NCI-H2107 (cell line): ENCODE measurements around the gene ACOT9.
"Not testable (repeated sequence)": the region's sequence is repeated elsewhere in the genome, so short reads cannot be mapped to it uniquely, and the experiment has no call there.

Source experiments
- DNase-seq: peaks from one replicate; lab custom pipeline; 2025; lab: John Stamatoyannopoulos, UW

The ACOT9 gene

DNA sequence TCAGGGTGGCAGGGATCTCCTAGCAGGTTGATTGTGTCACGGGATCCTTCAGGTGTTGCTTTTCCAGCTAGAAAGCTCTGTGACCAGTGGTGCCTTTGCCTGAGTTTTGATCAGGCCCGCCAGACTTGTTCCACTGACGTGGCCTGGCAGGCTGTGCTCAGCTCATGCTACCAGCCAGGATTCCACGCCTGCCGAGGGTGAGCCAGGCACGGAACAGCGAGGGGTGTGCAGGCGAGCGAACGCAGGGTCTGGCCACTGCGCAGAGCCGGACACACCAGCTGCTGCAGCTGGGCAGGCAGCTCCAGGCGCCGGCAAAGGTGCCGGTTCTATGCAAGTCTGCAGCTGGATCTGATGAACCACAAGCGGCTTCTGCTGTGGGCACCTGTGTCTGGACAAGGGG lies 22.8 kb upstream of the ACOT9 start:
- no peak for DNase-seq

DNA sequence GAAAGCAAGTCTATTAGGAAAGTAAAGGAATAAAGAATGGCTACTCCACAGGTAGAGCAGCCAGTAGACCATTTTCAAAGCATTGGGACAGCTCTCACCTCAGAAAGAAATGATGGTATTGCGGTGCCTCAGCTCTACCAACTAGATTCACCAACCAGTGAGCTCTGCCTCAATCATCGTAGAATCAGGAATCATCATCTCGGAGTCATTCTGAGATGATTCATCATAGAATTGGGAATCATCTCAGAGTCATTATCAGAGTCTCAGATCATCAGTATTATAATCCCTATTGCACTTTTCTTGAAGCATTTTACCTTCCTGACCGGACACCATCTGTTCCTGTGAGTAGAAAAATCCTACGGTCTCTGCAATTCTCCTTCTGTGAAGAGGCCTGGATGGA lies 22.4 kb upstream of the ACOT9 start:
- DNase-seq, result no peak

DNA sequence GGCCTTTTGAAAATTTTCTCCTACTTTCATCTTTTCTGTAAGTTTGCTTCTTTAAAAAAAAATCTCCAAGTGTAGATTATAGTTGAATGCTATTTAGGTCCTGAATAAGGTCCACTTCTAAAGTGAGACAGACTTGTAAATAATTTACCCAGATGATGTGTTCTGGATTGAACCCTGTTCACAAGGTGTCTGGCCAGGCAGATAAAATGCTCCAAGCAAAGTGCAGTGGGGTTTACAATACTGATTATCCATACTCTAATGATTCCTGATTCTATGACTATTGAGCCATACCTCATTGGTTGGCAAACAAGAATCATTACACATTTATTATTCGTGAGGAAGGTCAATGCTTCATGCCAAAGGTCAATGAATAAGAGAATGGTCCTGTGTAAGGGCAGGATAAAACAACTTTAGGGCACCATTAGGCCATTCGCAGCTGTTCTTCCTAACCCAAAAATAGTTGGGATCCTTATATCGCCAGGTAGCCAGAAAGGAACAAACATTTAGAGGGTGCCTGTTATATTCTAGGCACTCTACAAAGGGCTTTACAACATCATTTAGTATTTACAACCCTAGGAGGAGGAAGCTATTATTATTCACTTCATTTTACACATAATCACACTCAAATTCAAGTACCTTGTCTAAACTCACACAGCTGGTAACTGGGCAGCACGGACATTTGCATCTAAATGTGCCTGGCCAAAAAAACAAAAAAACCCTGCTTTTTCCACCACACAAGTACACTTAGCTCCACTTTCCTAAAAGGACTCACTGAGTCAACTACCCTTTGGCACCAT lies 21.3 kb upstream of the ACOT9 start:
- peak; percentile 51 for DNase-seq

DNA sequence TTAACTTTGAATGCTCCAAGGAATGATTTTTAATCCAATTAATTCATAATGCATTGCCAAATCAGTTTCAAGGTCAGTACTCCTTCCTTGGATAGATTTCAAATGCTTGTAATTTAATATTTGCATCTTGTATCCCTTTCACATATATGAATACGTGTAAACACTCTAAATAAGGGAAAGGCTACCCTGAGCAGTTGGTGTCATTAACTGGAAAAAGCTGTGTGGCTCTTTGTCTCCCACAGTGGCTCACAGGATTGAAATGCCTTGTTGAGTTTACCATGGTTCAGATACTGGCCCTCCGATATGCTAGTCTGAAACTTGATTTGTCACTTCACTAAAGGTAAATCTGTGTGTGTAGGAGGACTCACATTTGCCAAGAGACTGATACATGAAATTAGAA lies 16.7 kb upstream of the ACOT9 start:
- peak; percentile 9 for DNase-seq

DNA sequence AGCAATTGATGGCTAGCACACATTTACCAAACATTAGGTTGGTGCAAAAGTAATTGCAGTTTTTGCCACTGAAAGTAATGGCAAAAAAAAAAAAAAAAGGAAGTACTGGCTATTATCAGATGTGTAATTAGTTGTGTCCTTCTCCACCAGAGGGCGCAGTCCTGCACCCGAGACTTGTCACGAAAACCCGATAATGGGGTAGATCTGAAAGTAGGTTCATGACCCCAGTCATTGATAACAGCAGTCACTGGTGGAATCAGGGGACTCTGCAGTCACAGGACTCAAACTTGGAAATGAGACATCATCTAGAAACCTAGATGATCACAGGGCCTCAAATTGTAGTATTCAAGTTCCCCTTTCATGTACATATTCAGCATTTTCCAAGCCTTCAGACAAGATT lies 13.1 kb upstream of the ACOT9 start:
- peak; percentile 32 for DNase-seq

DNA sequence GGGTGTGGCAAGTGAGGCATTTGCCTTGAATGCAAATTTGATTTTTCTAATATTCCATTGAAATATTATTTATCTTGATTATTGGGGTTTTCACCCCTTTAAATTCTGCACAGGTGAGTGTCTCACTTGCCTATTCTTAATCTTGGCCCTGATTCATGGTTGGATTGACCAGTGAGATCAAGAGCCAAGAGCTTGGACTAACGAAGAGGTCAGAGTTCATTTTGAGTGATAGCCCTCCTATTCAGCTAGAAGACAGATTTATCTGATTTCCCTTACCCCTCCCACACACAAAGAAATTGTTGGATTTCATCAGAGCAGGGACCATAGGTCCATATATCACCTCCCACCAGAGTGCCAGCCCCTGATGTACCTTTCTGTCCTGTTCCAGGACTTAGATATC lies 11.6 kb upstream of the ACOT9 start:
- no peak for DNase-seq

DNA sequence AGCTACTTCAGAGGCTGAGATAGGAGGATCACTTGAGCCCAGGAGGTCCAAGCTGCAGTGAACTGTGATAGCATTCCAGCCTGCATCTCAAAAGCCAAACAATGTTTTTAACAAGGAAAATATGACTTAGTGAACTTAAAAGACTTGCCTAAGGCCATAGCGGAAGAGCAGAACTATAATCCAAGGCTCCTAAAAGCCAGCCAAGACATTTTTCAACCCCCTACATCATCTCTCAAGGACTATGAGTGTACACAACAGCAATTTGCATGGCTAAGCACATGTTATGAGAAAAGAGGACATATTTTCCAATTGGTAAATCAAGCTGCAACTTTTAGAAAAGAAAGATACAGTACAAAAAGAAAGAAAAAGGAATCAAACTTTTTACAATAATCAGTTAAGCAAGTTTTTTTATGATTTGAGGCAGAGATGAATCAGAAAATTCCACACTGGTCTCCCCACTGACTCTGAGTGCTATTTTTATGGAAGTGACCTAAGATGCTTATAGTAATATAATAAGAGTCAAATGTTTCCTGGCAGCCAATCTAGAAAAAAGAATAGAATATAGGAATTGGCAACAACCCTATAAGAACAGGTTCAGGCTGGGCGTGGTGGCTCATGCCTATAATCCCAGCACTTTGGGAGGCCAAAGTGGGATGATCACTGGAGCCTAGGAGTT lies 9.8 kb upstream of the ACOT9 start:
- DNase-seq, result no peak

DNA sequence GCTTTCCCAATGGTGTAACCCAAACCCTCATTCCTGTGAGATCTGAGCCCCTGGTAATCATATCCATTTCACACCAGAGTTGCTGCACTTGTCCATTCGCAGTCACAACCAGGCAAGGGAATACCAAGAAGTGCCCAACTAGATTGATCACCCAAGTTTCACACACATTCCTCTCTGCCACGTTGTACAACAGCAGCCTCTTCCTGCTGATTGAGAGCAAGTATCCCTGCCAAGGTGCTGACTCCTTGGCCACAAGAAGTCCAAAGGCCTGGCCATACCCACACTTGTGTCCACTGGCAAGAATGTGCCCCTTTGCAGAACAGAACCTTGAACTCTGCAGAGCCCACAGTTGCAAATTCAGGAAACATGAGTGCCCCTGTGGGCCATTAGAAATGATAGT lies 6.5 kb upstream of the ACOT9 start:
- DNase-seq, result no peak

DNA sequence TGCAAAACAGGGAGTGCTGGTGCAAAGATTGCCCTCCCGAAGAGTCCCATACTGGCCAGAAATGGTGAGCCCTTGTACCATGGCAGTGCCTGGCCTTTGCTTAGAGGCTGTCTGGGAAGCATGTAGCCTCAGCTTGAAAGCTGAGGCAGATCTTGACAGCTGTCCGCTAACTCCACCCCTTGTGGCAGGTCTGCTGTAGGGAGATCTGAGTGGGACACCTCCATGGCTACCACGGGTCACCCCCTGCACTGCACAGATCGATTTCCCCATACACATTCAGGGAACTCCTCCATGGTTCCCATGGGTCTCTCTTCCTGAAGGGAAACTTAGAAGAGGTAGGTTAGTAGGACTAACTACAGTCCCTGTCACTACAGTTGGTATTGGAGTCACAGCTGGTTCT lies 6.1 kb upstream of the ACOT9 start:
- no peak for DNase-seq

DNA sequence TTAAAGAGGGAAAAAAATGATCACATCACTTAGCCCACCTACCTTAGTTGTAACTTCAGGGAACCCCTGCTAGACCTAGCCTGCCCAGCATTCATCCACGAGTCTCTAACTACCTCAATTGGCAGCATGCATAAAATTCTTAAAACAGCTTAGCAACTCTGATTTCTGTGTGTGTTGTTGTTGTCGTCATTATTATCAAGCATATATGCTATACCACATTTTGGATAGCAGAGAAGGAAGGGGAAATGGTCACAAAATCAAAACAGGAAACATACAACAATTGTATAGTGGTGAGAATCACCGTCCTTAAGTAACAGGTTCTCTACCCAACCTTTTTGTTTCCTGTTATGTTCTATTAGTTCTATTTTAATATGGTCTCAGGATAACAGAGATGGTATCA lies 2.7 kb upstream of the ACOT9 start:
- DNase-seq, result no peak

DNA sequence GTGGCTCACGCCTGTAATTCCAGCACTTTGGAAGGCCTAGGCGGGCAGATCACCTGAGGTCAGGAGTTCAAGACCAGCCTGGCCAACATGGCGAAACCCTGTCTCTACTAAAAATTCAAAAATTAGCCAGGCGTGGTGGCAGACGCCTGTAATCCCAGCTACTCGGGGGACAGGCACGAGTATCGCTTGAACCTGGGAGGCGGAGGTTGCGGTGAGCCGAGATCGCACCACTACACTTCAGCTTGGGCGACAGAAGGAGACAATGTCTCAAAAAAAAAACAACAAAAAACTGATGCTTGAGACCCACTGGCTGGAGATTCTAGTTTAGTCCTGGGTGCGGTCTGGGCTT lies 521 bp upstream of the ACOT9 start:
- not testable (repeated sequence) for DNase-seq

DNA sequence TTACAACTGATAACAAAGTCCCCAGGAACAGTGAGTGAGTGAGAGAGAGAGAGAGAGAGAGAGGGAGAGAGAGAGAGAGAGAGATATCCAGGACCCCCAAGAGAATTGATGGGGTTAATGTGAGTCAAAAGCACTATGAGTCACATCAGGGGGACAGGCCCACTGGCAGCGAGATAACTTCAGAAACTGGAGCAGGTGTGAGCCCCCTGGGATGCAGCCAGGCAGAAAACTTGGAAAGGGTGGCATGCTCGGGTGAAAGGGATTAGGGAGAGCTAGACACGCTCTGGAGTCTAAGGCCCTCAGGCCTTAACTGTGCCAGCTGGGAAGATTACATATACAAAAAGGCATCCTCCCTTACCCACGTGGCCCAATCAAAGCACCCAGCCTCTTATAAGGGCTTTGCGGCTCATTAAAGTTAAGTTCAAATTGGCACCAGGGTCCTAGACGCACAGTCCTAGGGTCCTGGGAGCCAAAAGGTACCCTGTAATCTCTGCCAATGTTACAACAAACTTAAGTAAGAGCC lies 841 bp downstream of the ACOT9 start:
- DNase-seq, result no peak

DNA sequence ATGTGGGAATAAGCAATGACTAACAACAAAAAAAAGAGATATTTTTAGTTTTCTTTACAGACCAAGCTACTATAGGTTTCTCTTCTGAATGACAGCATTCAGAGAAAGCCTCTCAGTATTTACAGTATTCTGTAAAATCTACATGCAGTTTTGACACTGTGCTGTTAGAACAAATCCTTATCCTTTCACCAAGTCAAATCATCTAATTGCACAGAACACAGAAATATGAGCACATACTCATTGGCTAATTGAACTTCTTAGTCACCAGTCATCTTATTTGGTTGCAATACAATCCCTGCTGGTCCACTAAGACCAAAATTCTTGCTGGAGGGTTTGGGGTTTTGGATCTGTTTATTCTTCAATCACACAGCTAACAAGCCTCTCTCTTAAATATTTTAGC lies 5.7 kb downstream of the ACOT9 start:
- DNase-seq, result no peak

DNA sequence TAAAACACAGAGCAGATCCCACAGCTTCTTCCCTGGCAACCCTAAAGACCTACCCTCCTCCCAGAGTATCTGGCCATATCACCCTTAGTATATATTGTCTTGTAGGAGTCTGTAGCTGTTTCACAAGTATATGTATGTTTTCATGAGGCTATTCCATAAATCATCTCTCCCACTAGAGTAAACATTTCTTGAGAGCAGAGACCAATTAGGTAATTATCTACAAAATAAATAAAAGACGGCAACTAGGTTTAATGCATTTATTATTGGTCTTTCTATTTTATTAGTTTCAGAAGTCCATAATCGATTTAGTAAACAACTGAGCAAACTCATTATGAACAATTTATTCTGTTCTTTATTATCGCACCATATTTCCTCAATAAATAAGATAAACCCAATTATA lies 7.0 kb downstream of the ACOT9 start:
- no peak for DNase-seq

DNA sequence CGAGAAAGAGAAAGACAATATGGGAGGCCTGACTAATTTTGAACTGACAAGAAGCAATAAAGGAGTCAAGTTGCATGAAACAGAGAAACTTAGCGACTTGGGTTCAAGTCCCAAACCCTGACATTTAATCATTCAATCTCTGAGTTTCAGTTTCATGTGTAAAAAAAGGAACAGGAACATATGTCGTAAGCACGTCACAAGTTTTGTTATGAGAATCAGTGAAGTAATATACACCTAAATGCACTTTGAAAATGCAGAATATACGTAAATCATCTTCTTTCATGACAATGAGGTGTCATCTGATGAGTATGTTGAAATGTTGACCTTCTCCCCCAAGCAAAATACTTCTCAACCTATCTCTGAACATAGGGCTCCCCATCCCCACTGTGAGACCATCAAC lies 10.4 kb downstream of the ACOT9 start:
- no peak for DNase-seq

DNA sequence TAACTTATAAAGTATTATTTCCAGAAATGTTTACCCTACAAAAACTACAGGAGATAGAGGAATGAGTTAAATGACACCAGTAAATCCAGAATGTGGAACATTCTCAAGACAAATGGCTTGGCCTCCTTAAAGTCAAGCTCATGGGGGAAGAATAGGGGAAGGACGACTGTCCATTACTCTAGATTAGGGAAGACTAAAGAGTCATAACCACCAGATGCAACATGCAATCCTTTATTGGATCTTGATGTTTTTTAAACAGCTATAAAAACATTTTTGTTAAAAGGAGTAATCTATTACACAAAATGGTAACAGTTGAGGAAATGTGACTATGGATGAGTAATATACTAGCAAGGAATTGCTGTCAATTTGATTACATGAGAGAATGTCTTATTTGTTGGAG lies 11.1 kb downstream of the ACOT9 start:
- no peak for DNase-seq

DNA sequence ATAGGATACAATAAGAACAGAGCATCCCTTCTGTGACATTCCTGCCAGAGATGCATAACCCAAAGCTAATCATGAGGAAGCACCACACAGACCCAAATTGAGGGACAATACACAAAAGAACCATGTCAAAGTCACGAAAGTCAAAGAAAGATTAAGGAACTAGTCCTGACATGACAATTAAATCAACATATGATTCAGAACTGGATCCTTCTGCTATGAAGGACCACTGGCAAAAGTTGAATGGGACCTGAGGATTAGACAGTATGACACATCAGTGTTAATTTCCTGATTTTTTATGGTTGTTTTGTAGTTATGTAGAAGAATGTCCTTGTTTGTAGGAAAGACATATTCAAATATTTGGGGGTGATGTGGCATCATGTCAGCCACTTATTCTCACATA lies 13.9 kb downstream of the ACOT9 start:
- no peak for DNase-seq

DNA sequence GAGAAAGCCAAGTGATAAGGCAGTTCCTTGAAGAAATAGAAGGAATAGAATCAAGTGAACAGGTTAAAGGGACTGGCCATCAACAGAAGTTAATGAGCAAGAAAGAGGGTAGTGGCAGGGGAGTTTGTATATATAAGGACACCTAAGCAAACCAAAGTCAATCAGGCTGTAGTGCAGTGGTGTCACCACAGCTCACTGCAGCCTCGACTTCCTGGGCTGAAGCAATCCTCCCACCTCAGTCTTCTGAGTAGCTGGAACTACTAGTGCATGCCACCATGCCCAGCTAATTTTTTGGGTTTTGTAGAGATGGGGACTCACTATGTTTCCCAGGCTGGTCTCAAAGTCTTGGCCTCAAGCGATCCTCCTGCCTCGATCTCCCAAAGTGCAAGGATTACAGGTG lies 15.9 kb downstream of the ACOT9 start:
- DNase-seq, result no peak

DNA sequence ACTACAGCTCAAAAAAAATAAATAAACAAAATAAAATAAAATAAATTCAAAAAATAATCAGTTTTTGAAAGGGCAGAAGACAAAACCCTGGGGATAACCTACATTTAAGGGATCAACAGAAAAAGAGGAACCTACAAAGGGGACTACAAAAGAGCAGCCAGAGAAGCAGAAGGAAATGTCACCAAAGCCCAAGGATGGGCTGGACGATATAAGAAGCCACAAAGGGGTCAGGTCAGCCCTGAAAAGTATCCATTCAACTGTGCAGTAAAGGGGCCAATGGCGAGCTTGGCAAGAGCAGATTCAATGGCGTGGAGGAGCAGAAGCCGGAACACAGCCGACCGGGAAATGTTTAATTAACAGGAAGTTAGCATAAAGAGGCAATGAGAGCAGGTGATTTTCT lies 16.9 kb downstream of the ACOT9 start:
- no peak for DNase-seq

DNA sequence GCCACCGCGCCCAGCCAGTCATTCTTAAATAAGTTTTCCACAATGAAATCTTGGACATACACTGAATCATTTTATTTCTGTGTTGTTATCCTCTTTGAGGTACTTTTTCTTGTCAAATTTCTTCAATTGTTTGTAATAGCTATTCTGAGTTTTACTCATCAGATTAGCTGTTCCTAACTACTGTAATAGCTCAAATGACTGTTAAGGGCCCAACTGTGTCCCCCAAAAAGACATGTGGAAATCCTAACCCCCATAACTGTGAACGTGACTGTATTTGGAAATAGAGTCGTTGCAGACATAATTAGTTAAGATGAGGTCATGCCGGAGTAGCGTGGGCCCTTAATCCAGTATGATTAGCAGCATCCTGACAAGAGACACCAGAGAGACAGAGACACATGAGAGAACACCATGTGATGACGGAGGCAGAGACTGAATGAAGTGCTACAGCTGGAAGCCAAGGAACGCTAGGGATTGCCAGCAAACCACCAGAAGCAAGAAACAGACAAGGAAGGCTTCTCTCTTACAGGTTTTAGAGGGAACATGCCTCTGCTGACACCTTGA lies 22.9 kb downstream of the ACOT9 start:
- no peak for DNase-seq

DNA sequence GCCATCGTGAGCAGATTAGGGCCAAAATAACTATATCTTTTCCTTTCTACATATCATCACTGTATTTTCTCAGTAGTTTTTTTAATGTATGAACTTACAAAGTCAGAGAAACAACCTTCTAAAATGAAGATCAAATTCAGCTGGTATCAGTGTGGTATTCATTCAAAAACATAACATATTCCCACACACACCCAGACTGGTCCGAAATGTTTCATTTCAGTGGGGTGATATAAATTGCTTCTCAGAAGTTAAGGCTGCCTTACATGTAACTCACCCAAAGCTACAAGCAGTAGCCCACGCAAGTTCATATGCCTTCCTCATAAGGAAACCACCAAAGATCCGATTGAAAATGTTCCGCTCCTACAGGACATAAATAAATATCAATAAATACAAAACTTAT lies 37.8 kb downstream of the ACOT9 start:
- DNase-seq, result no peak

DNA sequence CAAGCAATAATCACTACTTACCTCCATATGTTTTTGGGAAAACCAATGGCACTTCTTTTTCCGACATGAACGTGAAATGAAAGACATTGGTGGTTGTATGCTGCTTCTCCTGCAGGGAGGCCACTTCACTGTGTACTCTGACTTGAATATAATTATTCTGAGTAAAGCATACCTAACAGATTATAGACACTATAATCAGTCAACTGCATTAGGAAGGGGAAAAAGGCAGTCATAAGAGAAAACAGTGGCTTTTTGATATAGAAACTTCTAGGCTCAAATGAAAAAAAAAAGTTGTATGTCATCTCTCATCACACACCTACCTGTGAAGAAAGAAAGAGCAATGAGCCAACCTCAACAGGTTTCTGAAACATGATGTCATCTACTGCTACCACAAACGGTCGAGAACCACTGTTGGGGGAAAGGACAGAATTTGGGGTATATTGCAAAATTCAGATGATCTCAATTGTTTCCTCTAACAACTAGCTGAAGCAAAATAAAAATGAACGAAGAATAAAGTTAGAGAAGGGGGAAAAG lies 38.3 kb downstream of the ACOT9 start:
- no peak for DNase-seq

DNA sequence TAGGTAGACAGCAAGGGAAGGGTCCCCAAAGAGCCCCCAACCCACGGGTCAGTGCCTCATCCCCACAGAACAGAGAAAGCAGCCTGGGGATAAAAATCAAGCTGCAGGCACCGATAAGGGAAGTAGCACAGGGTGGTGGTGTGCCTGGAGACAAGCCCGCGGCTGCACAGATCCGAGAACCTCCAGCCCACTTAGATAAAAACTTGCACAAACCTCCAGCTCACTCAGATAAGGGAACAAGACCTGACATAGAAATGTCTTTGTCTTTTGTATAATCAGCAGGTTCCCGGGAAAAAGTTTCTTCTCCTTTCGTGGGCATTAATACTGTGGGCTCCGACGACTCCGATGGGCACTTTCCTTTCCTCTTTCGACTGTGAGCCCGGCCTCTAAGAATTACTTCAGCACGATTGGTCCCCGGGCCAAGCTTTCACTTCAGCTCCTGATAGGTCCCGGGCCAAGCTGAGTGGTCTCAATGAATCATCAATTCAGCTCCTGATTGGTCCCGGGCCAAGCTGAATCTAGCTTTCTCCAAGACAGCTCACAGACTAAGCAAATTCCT lies 43.4 kb downstream of the ACOT9 start:
- DNase-seq, result no peak
